Cerebellar cortex (tissue), 1 donor: ENCODE results near the gene ERP27.

Experiments
- DNase-seq: peaks from one replicate; pipeline ENCODE4 v3.0.0-alpha.2; 2015; ENCODE audit warnings: low spot score

The ERP27 gene

GRCh38 chr12:14868916-14869506 lies 69.3 kb downstream of the ERP27 start:
- DNase-seq: no peak
